ENCODE measurements around the gene PLN.
A peak's percentile ranks its signal among the peaks of the same experiment; 100 is the strongest.

Gene PLN

GRCh38 chr6:118580585-118581419, 32.7 kb downstream of the PLN start:
- peak; percentile 49 for ATAC-seq

GRCh38 chr6:118581489-118581959, 33.4 kb downstream of the PLN start:
- no peak for ATAC-seq
- DNase-seq = no peak

More at GRCh38 chr6:118580585-118581419, 32.7 kb downstream of the PLN start:
- no peak for DNase-seq

- DNase-seq (no peak), ATAC-seq (no peak)
These were observed 36.8 kb downstream of the PLN start for GRCh38 chr6:118584911-118585310.

GRCh38 chr6:118586746-118587485, 38.8 kb downstream of the PLN start:
- ATAC-seq (no peak), DNase-seq (no peak)

- DNase-seq (no peak), ATAC-seq (no peak)
These were observed 40.5 kb downstream of the PLN start for GRCh38 chr6:118588626-118589025.

- DNase-seq = no peak
These were observed 41.1 kb downstream of the PLN start for GRCh38 chr6:118589186-118589585.

GRCh38 chr6:118589649-118590365, 41.7 kb downstream of the PLN start:
- DNase-seq (no peak), ATAC-seq (no peak)

More at GRCh38 chr6:118589186-118589585, 41.1 kb downstream of the PLN start:
- no peak for ATAC-seq

GRCh38 chr6:118591897-118592296, 43.8 kb downstream of the PLN start:
- ATAC-seq (no peak), DNase-seq (no peak)

- ATAC-seq = no peak
These were observed 46.8 kb downstream of the PLN start for GRCh38 chr6:118594877-118595276.

GRCh38 chr6:118596774-118597320, 48.8 kb downstream of the PLN start:
- ATAC-seq (peak; percentile 66), DNase-seq (no peak)

More at GRCh38 chr6:118594877-118595276, 46.8 kb downstream of the PLN start:
- DNase-seq = no peak

- no peak for DNase-seq
- no peak for ATAC-seq
These were observed 49.5 kb downstream of the PLN start for GRCh38 chr6:118597636-118598035.

GRCh38 chr6:118598324-118598723, 50.2 kb downstream of the PLN start:
- DNase-seq (no peak), ATAC-seq (no peak)

GRCh38 chr6:118602300-118602699, 54.2 kb downstream of the PLN start:
- ATAC-seq (no peak), DNase-seq (no peak)

GRCh38 chr6:118603372-118603771, 55.3 kb downstream of the PLN start:
- ATAC-seq = no peak
- DNase-seq = no peak

GRCh38 chr6:118606268-118606667, 58.2 kb downstream of the PLN start:
- peak; percentile 97 for ATAC-seq

GRCh38 chr6:118606858-118607257, 58.8 kb downstream of the PLN start:
- DNase-seq (no peak), ATAC-seq (no peak)

More at GRCh38 chr6:118606268-118606667, 58.2 kb downstream of the PLN start:
- DNase-seq = no peak
